HPDE6-E6E7 (cell line): ENCODE results near the gene PSMD2.
"Not testable (repeated sequence)": the region's sequence is repeated elsewhere in the genome, so short reads cannot be mapped to it uniquely, and the experiment has no call there.

Experiments used
- DNase-seq: peaks from one replicate; pipeline ENCODE4 v3.0.0; 2011; ENCODE audit warnings: missing footprints; ENCODE audit errors: extremely low spot score

PSMD2 gene

GRCh38 chr3:184339451-184340135 lies 40.6 kb downstream of the PSMD2 start:
- DNase-seq, result not testable (repeated sequence)

GRCh38 chr3:184341925-184342324 lies 42.9 kb downstream of the PSMD2 start:
- peak; percentile 94 for DNase-seq

GRCh38 chr3:184343200-184343876 lies 44.3 kb downstream of the PSMD2 start:
- DNase-seq, result no peak

- no peak for DNase-seq
These were observed 45.7 kb downstream of the PSMD2 start for GRCh38 chr3:184344579-184345316.

GRCh38 chr3:184345317-184346144 lies 46.5 kb downstream of the PSMD2 start:
- peak; percentile 80 for DNase-seq

GRCh38 chr3:184346480-184347190 lies 47.6 kb downstream of the PSMD2 start:
- DNase-seq, result no peak

GRCh38 chr3:184347321-184348056 lies 48.4 kb downstream of the PSMD2 start:
- DNase-seq, result no peak

GRCh38 chr3:184348057-184348382 lies 49.0 kb downstream of the PSMD2 start:
- no peak for DNase-seq

GRCh38 chr3:184349563-184350470 lies 50.8 kb downstream of the PSMD2 start:
- no peak for DNase-seq

GRCh38 chr3:184350618-184351017 lies 51.6 kb downstream of the PSMD2 start:
- no peak for DNase-seq

GRCh38 chr3:184351511-184352148 lies 52.6 kb downstream of the PSMD2 start:
- DNase-seq, result no peak

GRCh38 chr3:184352149-184352785 lies 53.2 kb downstream of the PSMD2 start:
- DNase-seq, result no peak

GRCh38 chr3:184352897-184353545 lies 54.0 kb downstream of the PSMD2 start:
- DNase-seq, result no peak

GRCh38 chr3:184353546-184353941 lies 54.5 kb downstream of the PSMD2 start:
- no peak for DNase-seq

GRCh38 chr3:184354121-184354728 lies 55.2 kb downstream of the PSMD2 start:
- DNase-seq, result no peak

- DNase-seq, result no peak
These were observed 55.7 kb downstream of the PSMD2 start for GRCh38 chr3:184354754-184355153.

- no peak for DNase-seq
These were observed 56.4 kb downstream of the PSMD2 start for GRCh38 chr3:184355261-184356040.
